ENCODE data around the gene NEXN.
"Not testable (repeated sequence)": the region's sequence is repeated elsewhere in the genome, so short reads cannot be mapped to it uniquely, and the experiment has no call there.

Gene NEXN

DNA sequence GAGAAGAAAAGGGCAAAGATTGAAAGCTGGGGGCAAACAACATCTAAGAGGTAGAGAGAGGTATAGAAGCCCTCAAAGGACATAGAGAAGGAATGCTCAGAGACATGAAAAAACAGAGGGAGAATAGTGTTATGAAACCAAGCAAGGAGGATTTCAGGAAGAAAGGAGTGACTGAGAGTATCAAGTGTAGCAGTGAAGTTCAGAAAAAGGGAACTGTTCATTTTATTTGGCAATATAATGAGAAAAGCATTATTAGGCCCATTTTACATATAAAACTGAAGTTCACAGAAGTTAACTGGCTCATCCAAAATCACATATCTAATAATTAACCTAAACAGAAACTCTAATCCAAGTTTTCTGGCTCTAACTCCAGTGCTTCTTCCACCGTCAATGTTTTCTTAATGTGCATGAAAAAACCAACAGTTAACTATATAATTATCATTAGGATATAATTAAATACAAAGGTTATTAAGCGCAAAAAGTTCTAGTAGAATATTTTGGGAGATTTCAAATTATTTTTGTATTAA is 17.7 kb downstream of the NEXN start:
- no peak for DNase-seq

DNA sequence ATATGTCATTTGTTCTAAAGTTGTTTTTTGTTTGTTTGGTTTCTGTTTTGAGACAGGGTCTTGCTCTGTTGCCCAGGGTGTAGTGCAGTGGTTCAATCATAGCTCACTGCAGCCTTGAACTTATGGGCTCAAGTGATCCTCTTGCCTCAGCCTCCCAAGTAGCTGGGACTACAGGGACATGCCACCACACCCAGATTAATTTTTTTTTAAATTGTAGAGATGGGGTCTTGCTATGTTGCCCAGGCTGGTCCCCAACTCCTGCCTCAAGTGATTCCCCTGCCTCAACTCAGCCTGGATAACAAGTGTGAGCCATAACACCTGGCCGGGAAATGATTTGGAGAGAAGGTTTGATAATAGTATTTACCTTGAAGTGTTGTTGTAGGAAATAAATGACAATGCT is 18.2 kb downstream of the NEXN start:
- DNase-seq, result no peak

DNA sequence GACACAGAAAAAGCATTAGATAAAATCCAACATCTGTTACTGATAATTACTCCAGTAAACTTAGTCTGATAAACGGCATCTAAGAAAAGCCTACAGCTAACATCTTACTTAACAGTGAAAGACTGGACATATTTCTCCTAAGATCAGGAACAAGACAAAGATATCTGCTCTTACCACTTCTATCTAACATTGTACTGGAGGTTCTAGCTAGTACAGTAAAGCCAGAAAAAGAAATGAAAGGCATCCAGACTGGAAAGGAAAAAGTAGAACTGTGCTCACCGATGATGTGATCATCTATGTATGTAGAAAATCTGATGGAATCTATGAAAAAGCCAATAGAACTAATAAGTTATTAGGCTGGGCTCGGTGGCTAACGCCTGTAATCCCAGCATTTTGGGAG is 21.7 kb downstream of the NEXN start:
- no peak for DNase-seq

DNA sequence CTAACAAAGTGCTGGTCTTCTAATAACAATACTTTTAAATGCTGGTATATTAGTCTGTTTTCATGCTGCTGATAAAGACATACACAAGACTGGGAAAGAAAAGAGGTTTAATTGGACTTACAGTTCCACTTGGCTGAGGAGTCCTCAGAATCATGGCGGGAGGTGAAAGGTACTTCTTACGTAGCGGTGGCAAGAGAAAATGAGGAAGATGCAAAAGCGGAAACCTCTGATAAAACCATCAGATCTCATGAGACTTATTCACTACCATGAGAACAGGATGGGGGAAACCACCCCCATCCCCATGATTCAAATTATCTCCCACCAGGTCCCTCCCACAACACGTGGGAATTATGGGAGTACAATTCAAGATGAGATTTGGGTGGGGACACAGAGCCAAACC is 30.5 kb downstream of the NEXN start:
- DNase-seq, result not testable (repeated sequence)

DNA sequence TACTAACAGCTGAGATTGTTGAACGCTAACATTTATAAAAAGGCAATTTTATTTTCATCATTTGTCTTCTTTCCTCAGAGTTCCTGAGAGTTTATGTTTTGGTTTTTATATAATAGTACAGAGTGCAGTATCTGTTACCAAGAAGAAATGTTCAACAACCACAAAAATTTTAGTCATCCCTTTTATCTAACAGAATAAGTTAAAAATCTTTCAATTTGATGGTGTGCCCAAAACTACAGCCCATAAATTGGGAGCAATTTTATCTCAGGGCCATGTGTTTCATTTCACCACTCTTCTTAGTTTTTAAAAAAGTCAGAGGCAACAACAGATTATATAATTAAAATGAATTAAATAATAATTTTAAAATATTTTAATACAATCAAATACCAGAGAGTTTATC is 37.1 kb downstream of the NEXN start:
- DNase-seq, result no peak

DNA sequence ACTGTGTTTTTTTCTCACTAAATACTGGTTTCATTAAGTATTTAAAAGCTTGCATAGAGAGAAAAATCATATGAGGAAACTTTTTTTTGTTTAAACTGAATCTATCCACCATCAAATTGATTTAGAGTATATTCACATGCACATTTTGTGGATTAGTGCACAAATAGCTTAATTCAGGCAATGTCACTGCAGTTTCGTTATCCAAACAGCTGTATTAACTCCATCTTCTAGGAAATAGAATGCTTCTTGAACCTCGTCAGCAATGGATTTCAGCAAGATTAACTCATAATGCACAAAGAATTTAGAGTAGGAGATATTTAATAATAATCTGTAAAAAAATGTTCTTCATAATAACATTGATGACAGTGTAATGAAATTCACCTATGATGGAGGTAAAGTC is 37.5 kb downstream of the NEXN start:
- no peak for DNase-seq

DNA sequence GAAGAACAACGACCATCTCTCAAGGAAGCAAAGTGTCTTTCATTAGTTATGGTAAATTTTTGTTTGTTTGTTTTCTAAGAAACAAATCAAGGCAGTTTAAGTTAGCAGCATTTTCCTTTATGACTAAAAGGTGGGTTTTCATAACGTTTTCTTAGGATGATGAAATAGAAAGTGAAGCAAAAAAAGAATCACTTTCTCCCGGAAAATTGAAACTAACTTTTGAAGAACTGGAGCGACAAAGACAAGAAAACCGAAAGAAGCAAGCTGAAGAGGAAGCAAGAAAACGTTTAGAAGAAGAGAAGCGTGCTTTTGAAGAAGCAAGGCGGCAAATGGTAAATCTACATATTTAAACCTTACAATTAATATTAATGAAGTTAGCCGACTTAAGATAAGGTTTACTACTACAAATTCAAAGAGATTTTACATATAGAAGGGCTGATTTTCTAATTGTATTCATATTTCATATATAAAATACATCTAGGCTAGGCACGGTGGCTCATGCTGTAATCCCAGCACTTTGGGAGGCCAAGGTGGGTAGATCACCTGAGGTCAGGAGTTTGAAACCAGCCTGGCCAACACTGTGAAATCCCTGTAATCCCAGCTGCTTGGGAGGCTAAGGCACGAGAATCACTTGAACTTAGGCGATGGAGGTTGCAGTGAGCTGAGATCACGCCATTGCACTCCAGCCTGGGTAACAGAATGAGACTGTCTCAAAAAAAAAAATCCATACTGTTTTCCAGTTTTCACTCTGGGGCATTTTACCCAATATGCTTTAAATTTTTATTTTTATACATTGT is 38.3 kb downstream of the NEXN start:
- DNase-seq, result no peak

DNA sequence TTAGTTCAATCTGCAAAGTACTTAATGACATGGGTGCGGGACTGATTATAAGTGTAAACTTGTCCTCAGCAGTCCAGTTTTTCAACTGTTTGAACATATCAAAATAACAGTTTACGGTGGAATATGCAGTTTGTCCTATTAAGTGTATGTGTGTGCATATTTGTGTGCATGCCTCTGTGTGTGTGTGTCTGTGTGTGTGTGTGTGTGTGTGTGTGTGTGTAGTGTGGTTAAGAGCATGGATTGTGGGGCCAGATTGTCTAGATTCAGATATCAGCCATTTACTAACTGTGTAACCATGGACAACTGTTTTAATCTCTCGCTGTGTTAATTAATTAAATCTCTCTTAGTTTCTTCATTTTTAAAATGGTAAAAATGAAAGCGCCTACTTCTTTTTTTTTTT is 39.0 kb downstream of the NEXN start:
- DNase-seq, result no peak

DNA sequence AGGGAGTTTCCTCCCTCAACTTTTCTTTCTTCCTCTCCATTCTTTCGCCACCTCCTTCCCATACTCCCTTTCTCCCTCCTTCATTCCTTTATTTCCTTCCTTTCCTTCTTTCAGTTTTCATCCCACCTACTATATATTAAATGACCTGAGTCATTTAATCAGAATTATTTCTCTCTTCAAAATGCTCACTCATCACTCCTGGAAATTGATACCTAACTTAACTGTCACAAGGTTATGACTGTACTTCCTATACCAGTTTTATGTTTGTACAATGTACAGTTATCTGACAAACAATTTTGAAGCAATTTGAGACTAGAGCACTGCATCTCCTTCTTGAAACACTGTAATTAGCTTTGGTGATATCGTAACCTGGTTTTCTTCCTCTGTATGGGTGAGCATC is 41.4 kb downstream of the NEXN start:
- no peak for DNase-seq

DNA sequence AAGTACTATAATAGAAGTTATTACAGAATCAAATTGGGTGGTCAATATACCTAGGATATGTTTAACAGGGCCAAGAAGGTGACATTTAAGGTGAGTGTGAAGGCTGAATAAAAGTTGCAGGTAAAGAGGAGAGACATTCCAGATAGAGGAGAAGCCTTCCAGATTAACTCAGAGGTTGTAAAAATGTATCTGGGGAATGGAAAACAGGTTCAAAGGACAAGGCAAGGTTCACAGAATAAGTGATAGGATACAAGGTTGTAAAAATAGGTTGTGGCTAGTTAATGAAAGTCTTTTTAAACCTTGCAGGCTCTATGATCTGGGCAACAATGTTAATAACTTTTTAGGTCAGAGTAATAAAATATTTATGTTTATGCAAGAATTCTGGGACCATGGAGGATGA is 50.2 kb downstream of the NEXN start:
- no peak for DNase-seq

DNA sequence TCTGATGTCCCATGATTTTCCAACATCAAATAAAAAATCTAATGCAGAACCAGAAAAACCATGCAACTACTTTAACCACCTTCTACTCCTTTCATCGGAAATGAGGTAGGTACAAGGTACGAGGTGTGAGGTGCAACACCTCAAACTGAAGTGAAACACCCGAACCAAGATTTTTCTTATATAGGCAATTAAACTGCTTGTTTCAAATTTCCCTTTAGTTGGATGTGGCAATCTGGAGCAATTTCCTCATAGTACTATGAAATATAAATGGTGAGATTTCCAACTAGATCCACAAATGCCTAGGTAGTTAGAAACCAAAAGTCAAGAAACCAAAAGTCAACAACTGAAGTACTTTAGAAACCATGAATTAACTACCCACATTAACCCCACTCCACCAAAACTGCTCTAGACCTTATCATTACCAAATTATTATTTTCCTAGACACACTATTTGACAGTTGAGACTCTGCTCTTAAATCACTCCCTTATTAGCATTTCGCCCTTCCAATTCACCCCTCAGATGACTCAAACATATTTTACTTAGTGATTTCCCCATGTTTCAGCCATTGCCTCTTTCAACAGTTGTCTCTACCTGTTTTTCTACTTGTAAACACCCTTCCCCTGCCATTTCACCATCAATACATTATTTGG is 52.6 kb downstream of the NEXN start:
- DNase-seq, result no peak

DNA sequence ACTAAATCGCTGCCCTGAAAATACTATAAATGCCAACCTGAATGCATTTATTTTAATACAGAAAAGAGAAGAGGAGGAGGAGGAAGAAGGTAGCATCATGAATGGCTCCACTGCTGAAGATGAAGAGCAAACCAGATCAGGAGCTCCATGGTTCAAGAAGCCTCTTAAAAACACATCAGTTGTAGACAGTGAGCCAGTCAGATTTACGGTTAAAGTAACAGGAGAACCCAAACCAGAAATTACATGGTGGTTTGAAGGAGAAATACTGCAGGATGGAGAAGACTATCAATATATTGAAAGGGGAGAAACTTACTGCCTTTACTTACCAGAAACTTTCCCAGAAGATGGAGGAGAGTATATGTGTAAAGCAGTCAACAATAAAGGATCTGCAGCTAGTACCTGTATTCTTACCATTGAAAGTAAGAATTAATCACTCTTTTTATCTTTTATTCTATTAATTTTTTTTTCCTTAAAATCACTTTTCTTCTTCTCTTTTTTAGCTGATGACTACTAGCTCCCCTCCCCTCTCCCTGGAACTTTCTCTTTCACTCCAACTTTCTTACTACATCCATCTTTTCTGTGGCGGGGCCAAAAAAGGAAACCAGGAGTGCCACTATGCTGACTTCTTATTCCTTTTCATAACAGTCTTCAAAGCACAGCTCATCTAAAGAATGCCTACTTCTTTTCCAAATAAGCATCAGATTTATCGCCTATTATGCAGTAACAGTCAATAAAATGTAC is 54.1 kb downstream of the NEXN start:
- no peak for DNase-seq

DNA sequence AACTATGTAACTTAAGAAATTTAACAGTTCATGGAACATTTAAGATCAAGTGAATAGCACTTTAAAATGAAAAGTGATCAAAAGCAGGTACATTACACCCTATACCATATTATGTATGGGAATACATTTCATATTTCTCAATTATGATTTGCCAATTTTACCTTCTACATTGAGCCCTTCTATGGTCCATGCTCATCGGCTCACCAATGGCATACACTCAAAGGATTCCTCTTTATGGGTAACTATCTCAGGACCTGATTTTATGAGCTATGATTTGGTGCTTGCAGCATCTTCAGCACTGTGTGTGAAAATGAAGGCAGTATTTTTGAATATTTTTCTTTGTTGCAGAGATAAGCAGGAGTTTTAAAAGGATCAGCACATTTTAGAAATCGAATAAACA is 56.9 kb downstream of the NEXN start:
- no peak for DNase-seq

DNA sequence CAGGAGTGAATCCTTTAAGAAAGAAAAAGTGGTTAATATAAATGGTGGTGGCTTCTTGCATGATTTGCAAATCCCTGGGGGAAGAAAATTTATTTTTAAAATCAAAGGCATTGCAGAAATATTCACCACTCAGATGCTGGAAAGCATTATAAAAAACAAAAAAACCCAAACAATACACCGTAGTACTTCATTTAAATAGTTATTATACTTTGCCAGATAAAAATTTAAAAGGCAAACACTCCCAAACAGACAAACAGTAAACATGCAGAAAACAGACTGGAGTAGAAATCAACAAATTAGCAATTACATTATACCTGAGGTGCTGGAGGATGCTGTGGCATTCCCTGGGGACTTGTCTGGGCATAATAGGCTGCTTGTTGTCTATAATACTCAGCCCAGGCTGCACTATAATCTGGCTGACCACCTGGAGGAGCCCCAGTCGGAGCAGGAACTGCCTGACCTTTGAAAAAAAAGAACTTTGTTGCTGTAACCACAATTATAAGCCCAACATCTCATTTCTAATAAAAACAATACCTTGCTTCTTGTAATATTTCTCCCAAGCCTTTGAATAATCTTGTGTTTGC is 60.5 kb downstream of the NEXN start:
- DNase-seq, result no peak

DNA sequence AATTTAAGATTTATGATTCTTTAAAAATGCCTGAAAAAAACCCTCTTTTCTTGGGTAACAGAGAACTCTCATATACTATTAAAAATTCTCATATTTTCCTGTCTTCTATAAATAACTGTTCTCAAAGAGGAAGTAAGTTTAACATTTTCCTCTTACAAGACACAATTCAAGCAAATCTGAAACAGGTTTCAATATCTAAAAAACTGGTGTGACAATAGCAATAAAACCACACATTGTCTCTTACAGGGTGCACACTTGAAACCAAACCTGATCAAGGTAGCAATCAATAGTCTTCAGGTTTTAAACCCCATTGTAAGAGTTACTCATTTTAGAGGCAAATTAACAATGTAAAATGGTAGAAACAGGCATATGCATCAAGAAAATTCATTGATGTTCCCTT is 62.4 kb downstream of the NEXN start:
- no peak for DNase-seq

DNA sequence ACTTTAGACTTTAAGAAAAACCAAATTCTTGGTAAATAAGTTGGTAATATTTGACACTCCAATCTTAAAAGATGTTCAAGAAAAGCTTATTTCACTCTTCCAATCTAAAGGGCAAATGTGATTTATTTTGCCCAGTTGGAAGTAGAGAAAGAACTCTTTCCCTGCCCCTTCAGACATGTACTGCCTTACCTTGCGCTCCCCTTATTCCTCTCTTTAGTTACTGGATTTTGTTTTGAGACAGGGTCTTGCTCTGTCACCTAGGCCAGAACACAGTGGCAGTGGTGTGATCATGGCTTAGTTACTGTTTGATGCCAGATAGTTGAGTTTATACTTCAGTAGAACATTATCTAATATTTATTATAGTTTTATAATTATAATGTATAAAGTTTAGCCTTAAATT is 62.9 kb downstream of the NEXN start:
- no peak for DNase-seq

DNA sequence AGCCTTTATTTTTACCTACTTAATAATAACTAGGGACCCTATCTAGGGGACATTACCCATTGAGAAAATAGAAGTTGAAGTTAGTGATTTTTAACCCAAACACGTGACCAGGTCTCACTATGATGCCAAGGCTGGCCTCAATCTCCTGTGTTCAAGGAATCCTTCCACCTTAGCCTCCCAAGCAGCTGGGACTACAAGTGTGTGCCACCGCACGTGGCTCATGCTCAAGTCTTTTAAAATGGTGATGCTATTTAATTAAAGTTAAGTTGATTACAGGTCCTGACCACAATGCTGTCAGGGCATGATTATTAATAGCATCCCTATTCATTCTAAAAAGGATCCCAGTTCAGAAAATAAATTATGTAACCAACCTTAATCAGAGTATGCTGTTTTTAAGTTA is 65.5 kb downstream of the NEXN start:
- no peak for DNase-seq

DNA sequence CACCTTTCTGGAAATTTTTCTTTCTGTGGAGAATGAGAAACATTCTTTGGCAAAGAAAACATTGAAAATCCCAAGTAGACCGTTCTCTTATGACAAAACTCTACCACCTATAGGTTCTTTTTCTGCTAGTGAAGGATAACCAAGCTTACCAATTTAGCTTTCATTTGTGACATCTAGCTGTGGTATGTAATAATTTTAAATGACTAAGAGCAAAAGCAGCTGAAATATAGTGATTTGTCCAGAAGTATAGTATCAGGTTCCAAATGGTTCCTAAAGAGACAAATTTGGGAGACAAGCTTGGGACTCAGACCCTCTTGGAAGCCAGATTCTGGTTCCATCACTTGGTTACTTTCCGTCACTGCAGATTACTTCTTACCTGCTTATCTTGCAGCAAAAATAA is 66.1 kb downstream of the NEXN start:
- DNase-seq, result no peak

DNA sequence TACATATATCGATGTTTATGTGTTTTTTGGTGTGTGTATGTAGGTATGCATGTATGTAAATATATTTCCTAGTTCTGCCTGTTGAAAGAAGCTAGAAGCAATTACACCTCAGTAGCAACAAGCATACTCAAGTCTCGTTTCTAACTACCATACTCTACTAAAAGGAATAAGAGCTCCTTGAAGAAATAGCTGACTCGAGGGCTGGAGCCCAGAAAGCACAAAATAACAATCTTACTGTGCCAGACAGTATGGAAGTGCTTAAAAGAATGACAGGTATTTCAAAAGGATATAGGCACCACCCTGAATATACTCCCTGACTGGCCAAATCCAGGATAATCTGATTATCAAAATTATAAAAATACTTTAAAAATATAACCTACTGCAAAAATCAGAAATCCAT is 67.3 kb downstream of the NEXN start:
- no peak for DNase-seq

DNA sequence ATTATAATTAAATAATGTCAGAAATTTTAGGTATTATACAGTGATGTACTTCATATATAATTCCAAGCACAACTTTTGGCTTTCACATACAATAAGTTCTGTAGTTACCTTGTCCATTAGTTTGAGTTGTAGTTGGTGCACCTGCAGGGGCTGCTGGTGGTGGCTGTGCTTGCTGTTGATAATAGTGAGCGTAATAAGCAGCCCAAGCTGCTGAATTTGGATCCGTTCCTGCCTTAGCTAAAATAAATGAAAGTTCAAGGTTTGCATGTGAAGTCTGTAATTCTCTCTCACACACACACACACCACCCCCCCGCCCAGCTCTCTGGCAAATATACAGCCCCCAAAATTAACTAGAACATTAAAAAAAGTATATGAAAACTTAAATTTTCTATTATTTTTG is 68.0 kb downstream of the NEXN start:
- DNase-seq, result no peak

DNA sequence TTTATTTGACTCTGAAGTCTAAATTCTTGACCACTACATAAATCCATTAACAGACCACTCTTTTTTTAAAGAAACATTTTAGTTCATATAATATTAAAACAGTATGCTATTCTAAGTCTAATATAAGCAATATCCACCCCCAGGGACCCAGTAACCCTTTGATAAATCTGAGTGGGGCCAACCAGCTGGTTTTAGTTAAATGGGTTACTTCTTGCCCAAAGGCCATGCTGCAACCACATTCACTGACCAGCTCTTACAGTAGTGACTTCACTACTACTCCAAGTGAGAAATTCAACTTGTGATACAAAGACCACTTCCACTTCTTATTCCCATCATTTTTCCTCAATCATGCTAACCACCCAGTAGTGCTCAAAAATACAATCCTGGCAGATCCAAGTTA is 70.0 kb downstream of the NEXN start:
- DNase-seq, result no peak

DNA sequence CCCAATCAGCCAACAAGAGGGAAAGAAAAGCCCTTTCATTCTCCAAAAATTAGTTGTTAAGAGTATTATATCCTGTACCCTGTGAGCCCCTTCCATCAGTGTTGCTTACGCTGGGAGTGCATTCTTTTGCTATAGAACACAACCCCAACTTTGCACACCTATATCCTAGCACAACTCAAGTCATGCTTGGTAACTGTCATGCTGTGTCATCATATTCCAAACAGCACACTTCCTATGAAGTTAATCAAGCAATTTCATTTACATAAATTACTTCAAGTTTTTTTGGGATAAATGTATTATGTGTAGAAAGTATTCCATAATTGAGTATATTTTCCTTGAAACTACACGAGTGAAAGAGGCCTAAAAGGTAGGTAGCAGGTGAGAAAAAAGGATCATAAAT is 70.4 kb downstream of the NEXN start:
- DNase-seq, result no peak

DNA sequence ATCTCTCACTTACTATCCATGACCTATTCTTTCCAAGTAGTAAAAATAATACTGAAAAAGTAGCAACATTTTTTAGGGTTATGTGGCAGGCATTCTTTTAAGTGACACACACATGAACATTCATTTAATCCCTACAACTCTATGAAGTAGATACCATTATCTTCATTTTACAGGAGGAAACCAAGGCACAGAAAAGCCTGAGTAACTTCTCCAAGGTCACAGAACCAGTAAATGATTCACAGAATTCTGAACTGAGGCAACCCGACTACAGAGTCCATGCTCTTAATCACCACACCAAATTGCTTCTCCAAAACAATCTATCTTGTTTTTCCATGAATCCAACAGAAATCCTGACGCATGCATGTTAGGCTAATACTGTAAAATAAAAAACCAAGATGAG is 73.0 kb downstream of the NEXN start:
- DNase-seq, result no peak

DNA sequence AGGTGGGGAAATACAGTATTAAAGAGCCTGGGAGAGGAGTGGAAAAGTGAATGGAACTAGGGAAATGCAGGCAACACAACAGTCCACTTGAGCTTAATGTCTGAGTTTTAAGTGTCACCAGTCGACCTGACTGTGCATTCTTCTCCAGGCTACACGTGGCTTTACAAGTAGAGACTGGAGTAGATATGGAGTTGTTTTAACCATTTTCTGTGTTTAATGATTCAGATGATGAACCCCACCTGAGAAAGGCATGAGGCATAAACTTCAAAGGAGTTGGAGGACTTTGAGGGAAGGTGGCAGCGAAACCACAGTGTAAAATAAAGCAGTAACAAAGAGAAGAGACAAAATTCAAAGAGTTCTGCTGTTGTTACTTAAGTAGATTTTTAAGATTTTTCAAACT is 77.9 kb downstream of the NEXN start:
- no peak for DNase-seq
